HepG2 (cell line): Measurements from ENCODE around the gene COBL.

ENCODE experiments used
- GLI4 ChIP-seq: sonication (generic); formaldehyde crosslinking; IDR thresholded peaks from 2 replicates; pipeline ENCODE4 v1.5.1; 2020; ENCODE audit warnings: missing genetic modification reagents, mild to moderate bottlenecking, moderate library complexity, borderline replicate concordance
- MIER2 ChIP-seq: IDR thresholded peaks from 2 replicates; pipeline ENCODE4 v1.6.1; 2016; ENCODE audit warnings: missing biosample characterization, missing genetic modification reagents

- TF ChIP-seq GLI4 (CRISPR knock-in tag) (no peak), MIER2 (no peak)
Measured at GRCh38 chr7:51077987-51078370, 238.6 kb downstream of the COBL start.
